K562 (cell line): ENCODE measurements around the gene LRFN3. TPM values are rescaled to one million over a fixed set of nuclear protein-coding genes. Genes with fewer than 3 reads are reported as not detected.

Experiments
- ATAC-seq: fragments of 200-7000 bp; cut with Tn5 transposase; 3 replicates; pipeline ENCODE4 v1.9.1; 2020; ENCODE audit warnings: moderate library complexity
- BruUV-seq: library from RNA; stranded (reverse); fragments of 400-500 nt; replicated peaks from 2 replicates; lab custom pipeline; 2021; lab: Mats Ljungman, UMichigan
- CTCF ChIA-PET: fragments of 300-600 bp; formaldehyde crosslinking; extraction: SDS; loops from one replicate; lab custom pipeline; 2021; ENCODE audit warnings: low intra/inter-chr PET ratio; lab: Yijun Ruan, JAX
- POLR2A ChIA-PET: fragments of 300-600, 350-650 bp; sonication (Branson Sonifier 250); formaldehyde crosslinking; extraction: SDS; loops from one replicate; lab custom pipeline; 2021; ENCODE audit warnings: antibody characterized with exemption, inconsistent platforms; lab: Yijun Ruan, JAX
- DNase-seq, 4 experiments: peaks; one replicate each; pipeline versions ENCODE4 v3.0.0 to v3.0.0-alpha.2; 2011 to 2018; ENCODE audit warnings: low spot score in 3 of 4, mixed read lengths in 3 of 4; ENCODE audit errors: extremely low read depth in 1 of 4
- FAIRE-seq: peaks from 2 replicates; lab custom pipeline; 2011; peaks lifted over from hg19 to GRCh38; lab: Jason Lieb, UNC
- H2AFZ ChIP-seq: 2 replicates; pipeline ENCODE4 v1.6.0; 2011; ENCODE audit warnings: low read depth, low read length, control low read depth, inconsistent platforms
- H3K27ac ChIP-seq: fragments of 200-600 bp; 3 replicates; pipeline ENCODE4 v1.8.0; 2011; ENCODE audit warnings: low read depth, mild to moderate bottlenecking, control low read depth, inconsistent platforms, low read length, moderate library complexity, mixed read lengths; ENCODE audit errors: extremely low read depth
- H3K27me3 ChIP-seq, 2 experiments: fragments of 300-600 bp in 1 of 2; 2 replicates in 1 of 2; 3 replicates in 1 of 2; pipeline versions ENCODE4 v1.6.0 to v1.8.0; 2011; ENCODE audit warnings: inconsistent platforms in 2 of 2, low read length in 2 of 2, mild to moderate bottlenecking in 1 of 2, mixed read lengths in 1 of 2, moderate library complexity in 1 of 2; ENCODE audit not compliant: control insufficient read depth in 2 of 2, insufficient read depth in 2 of 2
- H3K36me3 ChIP-seq: fragments of 300-600 bp; 3 replicates; pipeline ENCODE4 v1.8.0; 2011; ENCODE audit warnings: mild to moderate bottlenecking, low read length, inconsistent platforms; ENCODE audit not compliant: control insufficient read depth, insufficient read depth
- H3K4me1 ChIP-seq, 2 experiments: fragments of 200-600 bp in 1 of 2; replicated peaks in 1 of 2; 2 replicates in 1 of 2; 3 replicates in 1 of 2; pipeline versions ENCODE4 v1.5.1 to v1.8.0; 2011; ENCODE audit warnings: inconsistent platforms in 2 of 2, low read length in 2 of 2, mild to moderate bottlenecking in 1 of 2, mixed read lengths in 1 of 2, moderate library complexity in 1 of 2; ENCODE audit not compliant: control insufficient read depth in 2 of 2, insufficient read depth in 2 of 2
- H3K4me2 ChIP-seq: 2 replicates; pipeline ENCODE4 v1.6.1; 2011; ENCODE audit warnings: low read length, control low read depth, inconsistent platforms, mixed read lengths; ENCODE audit not compliant: insufficient read depth
- H3K4me3 ChIP-seq: fragments of 200-600 bp; sonication (generic), shearing (Covaris generic); 2 replicates; pipeline ENCODE4 v1.5.1; 2016; ENCODE audit warnings: control low read depth, inconsistent platforms
- H3K79me2 ChIP-seq: fragments of 200-600 bp; 3 replicates; pipeline ENCODE4 v1.8.0; 2011; ENCODE audit warnings: low read length, inconsistent platforms; ENCODE audit not compliant: control insufficient read depth, insufficient read depth
- H3K9ac ChIP-seq, 2 experiments: 2 replicates each; pipeline versions ENCODE4 v1.6.0 to v1.6.1; 2011; ENCODE audit warnings: low read depth in 2 of 2, low read length in 2 of 2, control low read depth in 1 of 2, inconsistent platforms in 1 of 2, mild to moderate bottlenecking in 1 of 2, mixed read lengths in 1 of 2; ENCODE audit not compliant: insufficient read depth in 1 of 2
- H3K9me1 ChIP-seq: one replicate; pipeline ENCODE4 v1.6.0; 2011; ENCODE audit warnings: inconsistent platforms, mild to moderate bottlenecking, low read length, moderate library complexity; ENCODE audit not compliant: control insufficient read depth, insufficient read depth
- H3K9me3 ChIP-seq: replicated peaks from 2 replicates; pipeline ENCODE4 v1.5.1; 2011; ENCODE audit warnings: low read depth, low read length, inconsistent platforms; ENCODE audit not compliant: control insufficient read depth, insufficient read depth
- H4K20me1 ChIP-seq: replicated peaks from 2 replicates; pipeline ENCODE4 v1.6.1; 2011; ENCODE audit warnings: low read length, inconsistent platforms, mixed read lengths; ENCODE audit not compliant: control insufficient read depth, insufficient read depth
- BACH1 ChIP-seq: fragments of 200-800 bp; sonication (Bioruptor generic); IDR thresholded peaks from 2 replicates; pipeline ENCODE4 v1.6.1; 2016; ENCODE audit warnings: missing genetic modification characterization, missing compliant biosample characterization
- CEBPG ChIP-seq, 3 experiments: fragments of 200-800 bp in 1 of 3; sonication (Bioruptor generic) in 1 of 3; sonication (generic) in 1 of 3; formaldehyde crosslinking in 1 of 3; IDR thresholded peaks in 2 of 3; conservative IDR thresholded peaks in 1 of 3; 2 replicates each; pipeline versions ENCODE4 v1.6.1 to v1.8.0; 2016 to 2022; ENCODE audit warnings: missing compliant biosample characterization in 2 of 3, missing genetic modification characterization in 2 of 3, mild to moderate bottlenecking in 1 of 3, missing genetic modification reagents in 1 of 3
- CHCHD3 ChIP-seq: fragments of 250-450 bp; sonication (Bioruptor Pico); IDR thresholded peaks from 2 replicates; pipeline ENCODE4 v2.1.2; 2022; ENCODE audit warnings: mild to moderate bottlenecking
- ELK1 ChIP-seq: sonication (generic); formaldehyde crosslinking; IDR thresholded peaks from 2 replicates; pipeline ENCODE4 v1.8.1; 2022; ENCODE audit warnings: missing genetic modification reagents
- PTBP1 ChIP-seq: fragments of 200-400 bp; formaldehyde crosslinking; IDR thresholded peaks from 2 replicates; pipeline ENCODE4 v1.6.1; 2017; ENCODE audit warnings: low read depth, low read length
- RBM25 ChIP-seq: fragments of 200-400 bp; formaldehyde crosslinking; IDR thresholded peaks from 2 replicates; pipeline ENCODE4 v1.6.1; 2018; ENCODE audit warnings: low read length, low read depth, moderate library complexity; ENCODE audit not compliant: severe bottlenecking
- RREB1 ChIP-seq: fragments of 250-450 bp; sonication (Bioruptor Pico); IDR thresholded peaks from 2 replicates; pipeline ENCODE4 v1.4.0; 2020
- TFE3 ChIP-seq: fragments of 450-650 bp; formaldehyde crosslinking; IDR thresholded peaks from 2 replicates; pipeline ENCODE4 v1.4.0; 2020; ENCODE audit warnings: mild to moderate bottlenecking, mixed read lengths
- ZNF184 ChIP-seq: sonication (generic); formaldehyde crosslinking; IDR thresholded peaks from 2 replicates; pipeline ENCODE4 v1.5.0; 2020; ENCODE audit warnings: missing genetic modification reagents
- ZNF324 ChIP-seq: fragments of 250-450 bp; sonication (Bioruptor Pico); IDR thresholded peaks from 2 replicates; pipeline ENCODE4 v1.4.0; 2020; ENCODE audit warnings: mild to moderate bottlenecking
- WGBS: fragments of 100-300 bp; shearing (Covaris generic); methylation state at CpG from one replicate; pipeline ENCODE4 v1.1.6; 2016; ENCODE audit warnings: low coverage, mixed read lengths; ENCODE audit not compliant: insufficient coverage; ENCODE audit errors: missing lambda C conversion rate; 5-methylcytosine and 5-hydroxymethylcytosine counted together
- in situ Hi-C: fragments of 300-500 bp; cut with MboI; formaldehyde crosslinking; loops from 4 replicates; pipeline ENCODE4 v1.15.0; 2018; ENCODE audit warnings: inconsistent platforms, mixed read lengths
- intact Hi-C: fragments of 100-400 bp; cut with micrococcal nuclease; formaldehyde crosslinking; loops from 2 replicates; pipeline ENCODE4 v1.14.2; 2022
- polyA plus RNA-seq, 8 experiments: library from polyadenylated mRNA; depleted of rRNA in 4 of 8; stranded (reverse) in 5 of 8; unstranded in 3 of 8; fragments of >200 nt; fragmentation: Nextera tagmentation in 2 of 8; fragmentation: Illumina TruSeq in 1 of 8; extraction: Ambion mirVana in 2 of 8; extraction: Trizol in 1 of 8; gene quantifications; 2 replicates each; pipeline versions ENCODE4 v1.2.1 to v1.2.3, GENCODE V29; 2011 to 2014; ENCODE audit warnings: inconsistent platforms in 1 of 8, missing spikeins in 1 of 8
- total RNA-seq, 7 experiments: library from RNA; depleted of rRNA in 6 of 7; stranded (reverse); fragments of >200 nt in 6 of 7; fragmentation: Illumina TruSeq in 2 of 7; extraction: Trizol in 2 of 7; gene quantifications; 2 replicates each; pipeline versions ENCODE4 v1.2.1 to v1.2.3, GENCODE V29; 2011 to 2021; ENCODE audit warnings: low replicate concordance in 1 of 7

The LRFN3 gene
- total and polyA plus RNA-seq, 9 of the 15 experiments (the other 6 are each of a cell fraction or from before 2014, with no cell fraction given) = 0.03 to 0.12 (median 0.11) TPM; not detected in 6

GRCh38 chr19:35949131-35949530 lies 13.0 kb downstream of the LRFN3 start (continued):
- TF ChIP-seq RREB1 = no peak

- Histone ChIP-seq H3K79me2 (no peaks in the 10 kb centered on the region), H3K4me3 (no peak overlapping the region), H3K4me2 (no peak overlapping the region), H3K9me1 (no peaks in the 10 kb centered on the region), H2AFZ (no peak overlapping the region), H3K4me1 (peaks cover 0 to 14% of the 10 kb centered on the region in 2 experiments; a peak in 2 of 5 replicates), H3K9me3 (no peaks in the 10 kb centered on the region), H3K36me3 (no peaks in the 10 kb centered on the region), H4K20me1 (no peaks in the 10 kb centered on the region), H3K27me3 (peaks cover 39 to 63% of the 10 kb centered on the region in 2 experiments; a peak in 3 of 5 replicates), H3K27ac (no peak overlapping the region), H3K9ac (no peak overlapping the region)
- DNase-seq (no peak), ATAC-seq (no peak), FAIRE-seq (no peak)
- 3% methylated on average over 4 of the region's 6 CpGs for whole genome bisulfite sequencing
- intact Hi-C loops (no loop called here), in situ Hi-C loops (no loop called here)
- BruUV-seq = no TSS peak
- CTCF ChIA-PET = interaction anchor here (0.6 kb wide), 1 partner anchor 1141 kb away, joined by 3 read pairs; no protein-coding TSS in a partner anchor
- POLR2A ChIA-PET = interaction anchor here (0.7 kb wide), 1 partner anchor 19 kb away, joined by 3 read pairs; no protein-coding TSS in a partner anchor
- TF ChIP-seq ZNF324 (CRISPR knock-in tag) (no peak), BACH1 (tag) (no peak), ZNF184 (peak; percentile 50; the same call in 1 of the 2 replicates), PTBP1 (no peak), CEBPG (CRISPR knock-in tag; IDR thresholded peaks at IDR 0.05) (no peak), CEBPG (tag; conservative IDR thresholded peaks at IDR 0.05 in 1 of 2, IDR thresholded peaks at IDR 0.05 in 1 of 2) (no peak), RBM25 (peak; percentile 23), TFE3 (peak; percentile 90), ELK1 (CRISPR knock-in tag) (no peak), CHCHD3 (CRISPR knock-in tag) (no peak)
Measured at GRCh38 chr19:35955881-35956634, 19.9 kb downstream of the LRFN3 start.
